Uterus (tissue), 4 donors: ENCODE measurements around the gene TMEM217. TPM values are rescaled to one million over a fixed set of nuclear protein-coding genes. Genes with fewer than 3 reads are reported as not detected.
A peak's percentile ranks its signal among the peaks of the same experiment; 100 is the strongest.

ENCODE experiments used
- DNase-seq, 2 donors: peaks; one replicate each; pipeline ENCODE4 v3.0.0-alpha.2; 2019 to 2020
- H3K27ac ChIP-seq, 2 donors: fragments of 200-600 bp; sonication (generic); 1 replicate in 1 of 2; 2 replicates in 1 of 2; pipeline ENCODE4 v1.5.1; 2016 to 2018
- H3K27me3 ChIP-seq, 2 donors: fragments of 200-600 bp; sonication (generic); one replicate each; pipeline ENCODE4 v1.5.1; 2018 to 2019; ENCODE audit warnings: control low read depth in 1 of 2
- H3K36me3 ChIP-seq, 2 donors: fragments of 200-600 bp; sonication (generic); one replicate each; pipeline ENCODE4 v1.5.1; 2019; ENCODE audit warnings: control low read depth in 1 of 2
- H3K4me1 ChIP-seq, 2 donors: fragments of 200-600 bp; sonication (generic); one replicate each; pipeline ENCODE4 v1.5.1; 2018 to 2019; ENCODE audit warnings: control low read depth in 1 of 2
- H3K4me3 ChIP-seq, 2 donors: fragments of 200-600 bp; sonication (generic); 1 replicate in 1 of 2; 2 replicates in 1 of 2; pipeline ENCODE4 v1.5.1; 2018 to 2019; ENCODE audit warnings: mild to moderate bottlenecking in 1 of 2
- H3K9me3 ChIP-seq, 2 donors: fragments of 200-600 bp; sonication (generic); one replicate each; pipeline ENCODE4 v1.5.1; 2019; ENCODE audit warnings: control low read depth in 1 of 2
- POLR2A ChIP-seq, 2 donors: fragments of 450-650 bp; IDR thresholded peaks; one replicate each; pipeline ENCODE4 v1.6.1; 2016; ENCODE audit warnings: antibody characterized with exemption in 2 of 2, mild to moderate bottlenecking in 1 of 2, moderate library complexity in 1 of 2
- intact Hi-C: fragments of 100-400 bp; cut with DNase I; formaldehyde crosslinking; loops from one replicate; pipeline ENCODE4 v1.15.1; 2023; ENCODE audit warnings: low total_unique reads
- total RNA-seq, 4 donors: library from RNA; depleted of rRNA in 3 of 4; stranded (reverse); fragments of >200 nt in 3 of 4; gene quantifications; one replicate each; pipeline versions ENCODE4 v1.1.0 to v1.2.4, GENCODE V29; 2014 to 2023
- TF ChIP-seq, protein P1 (sequence below), 4 experiments: fragments of 200-600 bp in 2 of 4; fragments of 450-650 bp in 2 of 4; sonication (generic) in 2 of 4; IDR thresholded peaks; one replicate each; pipeline ENCODE4 v1.5.1; 2016 to 2019; ENCODE audit warnings: antibody characterized with exemption in 4 of 4, mild to moderate bottlenecking in 2 of 4, moderate library complexity in 1 of 4
- donor health status: DM: yes; HTN: yes; CAD: no.

The TMEM217 gene
- total RNA-seq, 4 donors from 2014 or later = 0.21 to 1.6 TPM; not detected in 2

DNA sequence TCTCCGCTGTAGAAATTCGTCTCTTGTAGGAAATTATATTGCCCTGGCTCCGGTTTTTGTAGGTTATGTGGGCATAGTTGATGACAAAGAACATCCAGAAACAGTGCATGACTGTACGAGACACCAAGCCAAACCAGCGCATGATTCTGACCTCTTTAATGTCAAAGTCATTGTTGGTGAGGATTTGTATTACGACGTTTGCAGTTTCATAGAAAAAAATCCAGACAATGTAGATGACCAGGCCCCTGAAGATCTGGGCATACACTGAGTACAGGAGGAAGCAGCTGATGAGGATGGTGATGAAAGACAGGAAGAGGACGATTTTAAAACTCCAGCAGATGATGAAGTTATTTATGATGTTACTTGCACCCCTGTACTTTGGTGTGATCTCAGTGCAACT lies 39.4 kb downstream of the TMEM217 start:
- Histone ChIP-seq H3K4me1 (no peaks in the 10 kb centered on the region), H3K9me3 (no peaks in the 10 kb centered on the region), H3K27ac (no peak overlapping the region), H3K27me3 (no peaks in the 10 kb centered on the region), H3K4me3 (no peak overlapping the region), H3K36me3 (no peaks in the 10 kb centered on the region)
- DNase-seq = no peak
- TF ChIP-seq, protein P1, sequence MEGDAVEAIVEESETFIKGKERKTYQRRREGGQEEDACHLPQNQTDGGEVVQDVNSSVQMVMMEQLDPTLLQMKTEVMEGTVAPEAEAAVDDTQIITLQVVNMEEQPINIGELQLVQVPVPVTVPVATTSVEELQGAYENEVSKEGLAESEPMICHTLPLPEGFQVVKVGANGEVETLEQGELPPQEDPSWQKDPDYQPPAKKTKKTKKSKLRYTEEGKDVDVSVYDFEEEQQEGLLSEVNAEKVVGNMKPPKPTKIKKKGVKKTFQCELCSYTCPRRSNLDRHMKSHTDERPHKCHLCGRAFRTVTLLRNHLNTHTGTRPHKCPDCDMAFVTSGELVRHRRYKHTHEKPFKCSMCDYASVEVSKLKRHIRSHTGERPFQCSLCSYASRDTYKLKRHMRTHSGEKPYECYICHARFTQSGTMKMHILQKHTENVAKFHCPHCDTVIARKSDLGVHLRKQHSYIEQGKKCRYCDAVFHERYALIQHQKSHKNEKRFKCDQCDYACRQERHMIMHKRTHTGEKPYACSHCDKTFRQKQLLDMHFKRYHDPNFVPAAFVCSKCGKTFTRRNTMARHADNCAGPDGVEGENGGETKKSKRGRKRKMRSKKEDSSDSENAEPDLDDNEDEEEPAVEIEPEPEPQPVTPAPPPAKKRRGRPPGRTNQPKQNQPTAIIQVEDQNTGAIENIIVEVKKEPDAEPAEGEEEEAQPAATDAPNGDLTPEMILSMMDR (IDR thresholded peaks at IDR 0.05) = no peak
- TF ChIP-seq POLR2A (IDR thresholded peaks at IDR 0.05) = no peak
- intact Hi-C loops = no loop called here

DNA sequence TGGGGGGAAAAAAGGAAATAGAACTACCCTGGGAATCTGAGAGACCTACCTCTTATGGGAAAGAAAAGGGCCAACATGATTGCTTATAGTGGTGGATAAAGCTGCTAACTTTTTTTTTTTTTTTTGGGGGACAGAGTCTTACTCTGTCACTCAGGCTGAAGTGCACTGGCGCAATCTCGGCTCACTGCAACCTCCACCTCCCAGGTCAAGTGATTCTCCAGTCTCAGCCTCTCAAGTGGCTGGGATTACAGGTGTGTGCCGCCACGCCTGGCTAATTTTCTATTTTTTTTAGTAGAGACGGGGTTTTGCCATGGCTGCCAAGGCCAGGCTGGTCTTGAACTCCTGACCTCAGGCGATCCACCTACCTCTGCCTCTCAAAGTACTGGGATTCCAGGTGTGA lies 39.9 kb downstream of the TMEM217 start:
- TF ChIP-seq, protein P1 (IDR thresholded peaks at IDR 0.05) = no peak
- TF ChIP-seq POLR2A (IDR thresholded peaks at IDR 0.05) = no peak
- Histone ChIP-seq H3K27ac (no peak overlapping the region), H3K4me1 (no peaks in the 10 kb centered on the region), H3K9me3 (no peaks in the 10 kb centered on the region), H3K36me3 (no peaks in the 10 kb centered on the region), H3K27me3 (no peaks in the 10 kb centered on the region), H3K4me3 (no peak overlapping the region)
- intact Hi-C loops = no loop called here
- no peak for DNase-seq

DNA sequence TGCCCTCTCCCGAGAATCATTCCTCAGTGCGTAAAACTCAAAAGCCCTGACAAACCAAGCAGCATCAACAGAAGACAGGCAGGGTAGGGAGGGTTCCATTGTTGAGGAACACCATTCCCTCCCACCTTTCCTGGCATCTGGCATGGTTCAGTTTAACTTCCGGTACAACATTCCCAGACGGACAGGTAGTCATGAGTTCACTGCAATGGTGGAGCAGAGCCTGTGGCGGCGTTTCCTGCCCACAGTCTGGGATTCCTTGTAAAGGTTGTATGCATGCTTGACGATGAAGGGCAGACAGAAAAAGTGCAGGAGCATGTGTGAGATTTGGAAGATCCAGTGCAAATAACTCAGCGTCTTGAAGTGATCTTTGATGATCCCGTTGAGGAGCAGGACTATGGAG lies 45.7 kb downstream of the TMEM217 start:
- H3K27ac ChIP-seq = no peak overlapping the region
- no peaks in the 10 kb centered on the region for H3K9me3 ChIP-seq
- H3K4me3 ChIP-seq = no peak overlapping the region
- TF ChIP-seq, protein P1 (IDR thresholded peaks at IDR 0.05) = no peak
- no peak for TF ChIP-seq POLR2A (IDR thresholded peaks at IDR 0.05)
- no peaks in the 10 kb centered on the region for H3K4me1 ChIP-seq
- H3K36me3 ChIP-seq = no peaks in the 10 kb centered on the region
- intact Hi-C loops = no loop called here
- no peak for DNase-seq
- no peaks in the 10 kb centered on the region for H3K27me3 ChIP-seq

DNA sequence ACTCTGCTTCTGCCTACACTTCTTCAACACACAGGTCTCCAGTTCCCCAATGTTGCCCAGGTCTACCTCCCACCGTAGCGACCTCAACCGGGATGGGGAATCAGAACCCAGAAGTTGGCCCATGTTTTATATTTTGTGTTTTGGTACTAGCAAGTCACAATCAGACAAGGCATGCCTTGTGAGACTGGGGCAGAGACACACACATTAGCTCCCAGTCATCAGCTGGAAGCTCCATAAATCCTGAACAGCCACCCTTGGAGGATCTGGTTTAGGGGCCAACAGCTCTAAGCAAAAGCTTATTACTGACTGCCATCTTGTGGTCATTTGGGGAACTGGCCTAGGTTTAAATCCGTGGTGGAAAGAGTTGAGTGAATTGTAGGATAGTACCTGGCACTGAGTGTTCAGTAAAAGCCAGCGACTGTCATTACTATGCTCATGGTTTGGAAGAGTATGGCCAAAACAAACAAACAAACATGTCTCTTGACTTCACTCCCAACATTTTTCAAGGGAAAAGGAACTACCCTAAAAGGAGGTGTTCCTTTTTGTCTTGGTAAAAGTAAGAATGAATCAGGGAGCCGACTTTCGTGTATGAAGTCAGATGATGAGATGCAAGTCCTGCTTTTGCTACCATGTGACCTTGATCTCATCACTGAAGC lies 47.5 kb downstream of the TMEM217 start:
- Histone ChIP-seq H3K27ac (no peak overlapping the region), H3K4me1 (no peaks in the 10 kb centered on the region), H3K36me3 (no peaks in the 10 kb centered on the region), H3K4me3 (no peak overlapping the region), H3K27me3 (no peaks in the 10 kb centered on the region), H3K9me3 (no peaks in the 10 kb centered on the region)
- intact Hi-C loops = no loop called here
- TF ChIP-seq, protein P1 (IDR thresholded peaks at IDR 0.05) = peak; percentile 92 to 99 (median 96)
- no peak for TF ChIP-seq POLR2A (IDR thresholded peaks at IDR 0.05)
- peak; percentile 72 to 90 for DNase-seq

DNA sequence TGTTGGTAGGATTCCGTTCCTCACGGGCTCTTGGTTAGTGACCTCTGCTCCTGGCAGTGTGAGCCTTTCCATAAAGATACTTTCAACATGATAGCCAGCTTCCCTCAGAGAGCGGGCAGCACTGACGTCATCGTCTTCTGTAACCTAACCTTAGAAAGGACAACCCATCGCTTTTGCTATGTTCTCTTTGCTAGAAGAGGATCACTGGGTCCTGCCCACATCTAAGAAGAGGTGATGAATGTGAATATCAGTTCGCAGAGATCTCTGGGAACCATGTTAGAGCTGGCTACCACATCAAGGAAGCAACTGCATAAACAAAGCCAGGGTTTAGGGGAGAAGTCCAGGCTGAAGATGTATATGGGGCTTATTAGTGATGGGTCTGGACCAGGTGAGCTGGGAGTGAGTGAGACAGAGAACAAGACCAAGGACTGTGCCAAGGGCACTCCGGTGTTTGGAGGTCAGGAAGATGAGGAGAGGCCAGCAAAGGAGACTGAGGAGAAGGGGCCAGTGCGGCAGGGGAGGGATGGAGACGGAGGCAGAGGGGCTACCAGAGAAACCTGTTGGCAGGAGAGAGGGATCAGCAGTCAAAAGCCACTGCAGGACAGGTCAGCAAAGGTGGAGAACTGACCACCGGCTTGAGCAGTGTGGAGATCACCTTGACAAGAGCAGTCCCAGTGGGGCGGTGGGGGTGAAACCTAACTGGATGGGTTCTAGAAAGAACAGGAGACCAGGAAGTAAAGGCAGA lies 48.3 kb downstream of the TMEM217 start:
- Histone ChIP-seq H3K27me3 (no peaks in the 10 kb centered on the region), H3K36me3 (no peaks in the 10 kb centered on the region), H3K4me1 (no peaks in the 10 kb centered on the region), H3K9me3 (no peaks in the 10 kb centered on the region), H3K4me3 (no peak overlapping the region), H3K27ac (no peak overlapping the region)
- no peak for DNase-seq
- TF ChIP-seq, protein P1 (IDR thresholded peaks at IDR 0.05) = no peak
- TF ChIP-seq POLR2A (IDR thresholded peaks at IDR 0.05) = no peak
- intact Hi-C loops = loop anchor here (10.0 kb wide), 1 partner anchor 185 kb away; no protein-coding TSS in a partner anchor
